H1 (cell line): Measurements from ENCODE around the gene LRRC42. TPM values are rescaled to one million over a fixed set of nuclear protein-coding genes. Genes with fewer than 3 reads are reported as not detected.

Experiments used
- CTCF ChIA-PET: fragments of 300-600 bp; sonication (Branson Sonifier 250); formaldehyde crosslinking; loops from one replicate; lab custom pipeline; 2021; ENCODE audit not compliant: partially characterized antibody; lab: Charles Lee
- POLR2A ChIA-PET: fragments of 300-600 bp; sonication (Branson Sonifier 250); formaldehyde crosslinking; loops from one replicate; lab custom pipeline; 2021; ENCODE audit warnings: inconsistent platforms; ENCODE audit not compliant: partially characterized antibody; lab: Charles Lee
- DNase-seq, 2 experiments: peaks; one replicate each; pipeline versions ENCODE4 v3.0.0 to v3.0.0-alpha.2; 2010 to 2022; ENCODE audit warnings: low spot score in 2 of 2, low read depth in 1 of 2, mixed read lengths in 1 of 2
- FAIRE-seq: peaks from 2 replicates; lab custom pipeline; 2011; peaks lifted over from hg19 to GRCh38; lab: Jason Lieb, UNC
- H2AFZ ChIP-seq: 2 replicates; pipeline ENCODE4 v1.8.1; 2012; ENCODE audit warnings: low read length, inconsistent platforms
- H2AK5ac ChIP-seq: 2 replicates; pipeline ENCODE4 v1.6.1; 2013; ENCODE audit warnings: low read depth, low read length
- H2BK120ac ChIP-seq: replicated peaks from 2 replicates; pipeline ENCODE3; 2013; ENCODE audit warnings: low read depth, low read length, inconsistent platforms
- H2BK12ac ChIP-seq: 2 replicates; pipeline ENCODE4 v1.6.1; 2013; ENCODE audit warnings: low read depth, low read length
- H2BK15ac ChIP-seq: 2 replicates; pipeline ENCODE4 v1.6.1; 2013; ENCODE audit warnings: low read length
- H2BK20ac ChIP-seq: 2 replicates; pipeline ENCODE4 v1.6.1; 2013; ENCODE audit warnings: low read length
- H2BK5ac ChIP-seq: 2 replicates; pipeline ENCODE4 v1.6.1; 2013; ENCODE audit warnings: low read depth, low read length
- H3K14ac ChIP-seq: 2 replicates; pipeline ENCODE4 v1.6.1; 2013; ENCODE audit warnings: inconsistent platforms; ENCODE audit not compliant: insufficient read length
- H3K18ac ChIP-seq: 2 replicates; pipeline ENCODE4 v1.6.1; 2013; ENCODE audit warnings: low read length; ENCODE audit errors: extremely low read depth
- H3K23ac ChIP-seq: 2 replicates; pipeline ENCODE4 v1.6.1; 2013; ENCODE audit warnings: inconsistent platforms; ENCODE audit not compliant: insufficient read length
- H3K23me2 ChIP-seq: 2 replicates; pipeline ENCODE4 v1.6.1; 2013; ENCODE audit warnings: low read depth, low read length
- H3K27ac ChIP-seq: 2 replicates; pipeline ENCODE4 v1.6.1; 2011; ENCODE audit warnings: low read depth, low read length, inconsistent platforms
- H3K27me3 ChIP-seq, 4 experiments: replicated peaks in 1 of 4; 1 replicate in 1 of 4; 2 replicates in 3 of 4; pipeline versions ENCODE4 v1.6.1 to v1.8.1; 2011 to 2013; ENCODE audit warnings: low read length in 3 of 4, mild to moderate bottlenecking in 3 of 4, inconsistent platforms in 2 of 4, mixed read lengths in 2 of 4, moderate library complexity in 1 of 4; ENCODE audit not compliant: control insufficient read depth in 3 of 4, insufficient read depth in 3 of 4; ENCODE audit errors: extremely low read depth in 1 of 4
- H3K36me3 ChIP-seq, 4 experiments: 2 replicates each; pipeline versions ENCODE4 v1.6.1 to v1.8.1; 2011 to 2013; ENCODE audit warnings: mild to moderate bottlenecking in 4 of 4, low read length in 3 of 4, moderate library complexity in 2 of 4, control low read depth in 1 of 4, inconsistent platforms in 1 of 4; ENCODE audit not compliant: insufficient read depth in 4 of 4, control insufficient read depth in 2 of 4
- H3K4ac ChIP-seq: replicated peaks from 2 replicates; pipeline ENCODE3; 2013; ENCODE audit warnings: low read length, low read depth, mixed read lengths, inconsistent platforms; ENCODE audit not compliant: insufficient read length
- H3K4me1 ChIP-seq, 4 experiments: replicated peaks in 1 of 4; 1 replicate in 1 of 4; 2 replicates in 3 of 4; pipeline versions ENCODE4 v1.6.1 to v1.8.1; 2011 to 2013; ENCODE audit warnings: low read length in 3 of 4, inconsistent platforms in 2 of 4, mixed read lengths in 1 of 4; ENCODE audit not compliant: insufficient read depth in 4 of 4, control insufficient read depth in 3 of 4
- H3K4me2 ChIP-seq, 2 experiments: 2 replicates each; pipeline versions ENCODE4 v1.6.1 to v1.8.1; 2011 to 2013; ENCODE audit warnings: low read depth in 2 of 2, low read length in 2 of 2, control low read depth in 1 of 2, inconsistent platforms in 1 of 2, mild to moderate bottlenecking in 1 of 2; ENCODE audit not compliant: insufficient read depth in 1 of 2
- H3K4me3 ChIP-seq, 4 experiments: fragments of 200-600, 300-600 bp in 1 of 4; sonication (generic), shearing (Covaris generic), sonication (Bioruptor Twin) in 1 of 4; 2 replicates each; pipeline versions ENCODE4 v1.5.1 to v1.8.1; 2011 to 2016; ENCODE audit warnings: low read length in 4 of 4, low read depth in 3 of 4, control low read depth in 2 of 4, inconsistent platforms in 2 of 4, mild to moderate bottlenecking in 2 of 4, mixed read lengths in 1 of 4, moderate library complexity in 1 of 4; ENCODE audit not compliant: insufficient read depth in 2 of 4; ENCODE audit errors: extremely low read depth in 1 of 4
- H3K56ac ChIP-seq: replicated peaks from 2 replicates; pipeline ENCODE3; 2013; ENCODE audit warnings: low read depth, mild to moderate bottlenecking, mixed read lengths, low read length, inconsistent platforms; ENCODE audit not compliant: insufficient read length
- H3K79me1 ChIP-seq: 2 replicates; pipeline ENCODE4 v1.6.1; 2013; ENCODE audit warnings: low read depth, low read length, control low read depth
- H3K79me2 ChIP-seq, 2 experiments: 2 replicates each; pipeline versions ENCODE4 v1.6.1 to v1.8.1; 2012 to 2013; ENCODE audit warnings: low read length in 2 of 2, mild to moderate bottlenecking in 2 of 2, inconsistent platforms in 1 of 2; ENCODE audit not compliant: insufficient read depth in 2 of 2, control insufficient read depth in 1 of 2
- H3K9ac ChIP-seq, 4 experiments: replicated peaks in 1 of 4; 1 replicate in 1 of 4; 2 replicates in 3 of 4; pipeline versions ENCODE4 v1.6.1 to v1.8.1; 2011 to 2013; ENCODE audit warnings: low read depth in 3 of 4, low read length in 3 of 4, control low read depth in 2 of 4, mild to moderate bottlenecking in 2 of 4, moderate library complexity in 2 of 4, inconsistent platforms in 1 of 4; ENCODE audit errors: extremely low read depth in 1 of 4
- H3K9me3 ChIP-seq, 2 experiments: 2 replicates each; pipeline versions ENCODE4 v1.6.1 to v1.8.1; 2012 to 2013; ENCODE audit warnings: mild to moderate bottlenecking in 2 of 2, moderate library complexity in 2 of 2, control low read depth in 1 of 2, inconsistent platforms in 1 of 2, low read depth in 1 of 2, low read length in 1 of 2, mixed read lengths in 1 of 2; ENCODE audit not compliant: insufficient read depth in 2 of 2
- H4K20me1 ChIP-seq, 2 experiments: replicated peaks in 1 of 2; 2 replicates each; pipeline versions ENCODE3 to v1.8.1; 2011 to 2013; ENCODE audit warnings: inconsistent platforms in 2 of 2, low read length in 2 of 2, mild to moderate bottlenecking in 1 of 2; ENCODE audit not compliant: insufficient read depth in 2 of 2, control insufficient read depth in 1 of 2
- H4K5ac ChIP-seq: 2 replicates; pipeline ENCODE4 v1.6.1; 2013; ENCODE audit warnings: low read length, low read depth, mixed read lengths, inconsistent platforms; ENCODE audit not compliant: insufficient read length
- H4K8ac ChIP-seq: 2 replicates; pipeline ENCODE4 v1.8.0; 2013; ENCODE audit warnings: mild to moderate bottlenecking, moderate library complexity, low read length, inconsistent platforms; ENCODE audit not compliant: insufficient read depth; ENCODE audit errors: extremely low read depth
- H4K91ac ChIP-seq: replicated peaks from 2 replicates; pipeline ENCODE3; 2013; ENCODE audit warnings: low read length, mixed read lengths, inconsistent platforms; ENCODE audit not compliant: insufficient read length
- EZH2 ChIP-seq: fragments of 200-600 bp; sonication (generic); IDR thresholded peaks from 2 replicates; pipeline ENCODE4 v1.7.1; 2012; ENCODE audit warnings: low read depth, mild to moderate bottlenecking, moderate library complexity, low read length, inconsistent platforms; ENCODE audit not compliant: severe bottlenecking
- WGBS, 2 experiments: shearing (Covaris generic) in 1 of 2; methylation state at CpG; one replicate each; pipeline versions ENCODE4 v1.1.6 to v1.1.7; 2013 to 2015; ENCODE audit warnings: low lambda C conversion rate in 2 of 2, mixed read lengths in 2 of 2, inconsistent platforms in 1 of 2, low coverage in 1 of 2, missing lambda C conversion rate in 1 of 2; ENCODE audit not compliant: insufficient replicate concordance in 2 of 2, insufficient coverage in 1 of 2, insufficient read length in 1 of 2; ENCODE audit errors: extremely low coverage in 1 of 2, missing lambda C conversion rate in 1 of 2; 5-methylcytosine and 5-hydroxymethylcytosine counted together
- polyA plus RNA-seq, 7 experiments: library from polyadenylated mRNA; depleted of rRNA in 3 of 7; stranded (reverse) in 5 of 7; unstranded in 2 of 7; fragments of >200 nt in 5 of 7; fragments of 200-250 nt in 2 of 7; gene quantifications; 1 replicate in 5 of 7; 2 replicates in 1 of 7; 4 replicates in 1 of 7; pipeline versions ENCODE4 v1.2.1 to v1.2.3, GENCODE V29; 2011 to 2013; ENCODE audit warnings: missing spikeins in 2 of 7, mixed read lengths in 2 of 7
- total RNA-seq: library from RNA; stranded (reverse); fragmentation: NEBNext Ultra II Directional; extraction: Animal tissue kit (Norgen Biotek cat#: 25700); gene quantifications from 2 replicates; pipeline ENCODE4 v1.2.1, GENCODE V29; 2021

LRRC42 gene
- total and polyA plus RNA-seq, 2 of the 8 experiments (the other 6 are each of a cell fraction or from before 2014, with no cell fraction given): 38.2 to 54.1 TPM

GRCh38 chr1:54006508-54006907 lies 60.4 kb downstream of the LRRC42 start:
- POLR2A ChIA-PET: interaction anchor here (1.3 kb wide), 1 partner anchor 12 kb away, joined by 4 read pairs; no protein-coding TSS in a partner anchor
- Histone ChIP-seq H3K27ac (no peak overlapping the region), H3K79me2 (no peaks in the 10 kb centered on the region), H3K14ac (no peak overlapping the region), H3K56ac (no peak overlapping the region), H3K23ac (no peak overlapping the region), H4K8ac (no peak overlapping the region), H3K4me3 (no peak overlapping the region), H2BK20ac (no peak overlapping the region), H3K4me1 (no peaks in the 10 kb centered on the region), H2AK5ac (no peak overlapping the region), H4K20me1 (no peaks in the 10 kb centered on the region), H2AFZ (no peak overlapping the region), H3K9ac (no peak overlapping the region), H3K9me3 (peaks cover 3 to 17% of the 10 kb centered on the region in 2 experiments; a peak in 3 of 4 replicates), H3K4ac (no peak overlapping the region), H4K91ac (no peak overlapping the region), H2BK15ac (no peak overlapping the region), H3K18ac (no peak overlapping the region), H4K5ac (no peak overlapping the region), H3K27me3 (no peaks in the 10 kb centered on the region), H2BK12ac (no peak overlapping the region), H3K4me2 (no peak overlapping the region), H3K79me1 (no peaks in the 10 kb centered on the region), H2BK5ac (no peak overlapping the region), H3K23me2 (no peaks in the 10 kb centered on the region; the same call in 1 of the 2 replicates), H2BK120ac (no peak overlapping the region), H3K36me3 (no peaks in the 10 kb centered on the region)
- no peak for TF ChIP-seq EZH2
- CTCF ChIA-PET: interaction anchor here (0.8 to 4.1 kb wide), 4 partner anchors 15 to 172 kb away, joined by 3 to 18 read pairs (median 5); no protein-coding TSS in a partner anchor
- WGBS, 2 experiments: 86% methylated on average over 4 of the region's 4 CpGs; no CpG with 5 or more reads in 1 of the 2 experiments
- DNase-seq (no peak), FAIRE-seq (no peak)
